ENCODE results near the gene UGT1A8. TPM values are rescaled to one million over a fixed set of nuclear protein-coding genes. Genes with fewer than 3 reads are reported as not detected.

Gene UGT1A8
- total RNA-seq, 1 experiment from 2014 or later, result not detected

- no TSS peak for BruUV-seq (replicated peaks)
- Mint-ChIP-seq H3K9me3 (ENCODE audit: unreplicated experiment) (peaks cover 5% of the 10 kb centered on the region), H3K36me3 (ENCODE audit: insufficient read depth, unreplicated experiment) (peaks cover 7% of the 10 kb centered on the region), H3K4me3 (ENCODE audit: unreplicated experiment) (no peak overlapping the region), H3K27me3 (ENCODE audit: insufficient read depth, unreplicated experiment) (no peaks in the 10 kb centered on the region), H3K27ac (ENCODE audit: low read depth, unreplicated experiment) (no peak overlapping the region), H3K4me1 (ENCODE audit: insufficient read depth, unreplicated experiment) (peaks cover 26% of the 10 kb centered on the region)
- TF ChIP-seq CTCF (IDR thresholded peaks at IDR 0.05; ENCODE audit: unreplicated experiment), result no peak
- ChIA-PET CTCF (no interaction called here), POLR2A (interaction anchor here (0.7 to 5.2 kb wide), 4 partner anchors 18 to 219 kb away, joined by 3 to 91 read pairs (median 3); partner anchors contain the start of gene UGT1A6)
- no peak for DNase-seq (ENCODE audit: unreplicated experiment)
- intact Hi-C loops (cut with micrococcal nuclease), result no loop called here
These were observed 91.5 kb downstream of the UGT1A8 start for GRCh38 chr2:233708942-233709341.

- ChIA-PET POLR2A (interaction anchor here (1.0 to 1.4 kb wide), 4 partner anchors 21 to 218 kb away, joined by 3 to 7 read pairs (median 4); no protein-coding TSS in a partner anchor), CTCF (interaction anchor here (0.6 to 2.8 kb wide), 21 partner anchors 20 to 266 kb away, joined by 3 to 18 read pairs (median 4); partner anchors contain the start of genes UGT1A1, UGT1A6 and USP40)
- BruUV-seq (replicated peaks), result no TSS peak
- Mint-ChIP-seq H3K4me1 (ENCODE audit: insufficient read depth, unreplicated experiment) (peaks cover 31% of the 10 kb centered on the region), H3K4me3 (ENCODE audit: unreplicated experiment) (no peak overlapping the region), H3K9me3 (ENCODE audit: unreplicated experiment) (no peaks in the 10 kb centered on the region), H3K27me3 (ENCODE audit: insufficient read depth, unreplicated experiment) (no peaks in the 10 kb centered on the region), H3K36me3 (ENCODE audit: insufficient read depth, unreplicated experiment) (peaks cover 7% of the 10 kb centered on the region), H3K27ac (ENCODE audit: low read depth, unreplicated experiment) (no peak overlapping the region)
- DNase-seq (ENCODE audit: unreplicated experiment), result peak; percentile 86
- peak; percentile 89 for TF ChIP-seq CTCF (IDR thresholded peaks at IDR 0.05; ENCODE audit: unreplicated experiment)
- intact Hi-C loops (cut with micrococcal nuclease), result loop anchor here (2.0 to 5.0 kb wide), 4 partner anchors 145 to 307 kb away; partner anchors contain the start of gene USP40
These were observed 94.0 kb downstream of the UGT1A8 start for GRCh38 chr2:233711312-233712008.

GRCh38 chr2:233712611-233713261, 95.3 kb downstream of the UGT1A8 start, which contains the start of gene UGT1A5:
Gene UGT1A5, plus strand, starts transcription at chr2:233712907. Its CDS starts 85 bp downstream, at chr2:233712992.
- BruUV-seq (replicated peaks), result no TSS peak

More at GRCh38 chr2:233712611-233713261, 95.3 kb downstream of the UGT1A8 start, which contains the start of gene UGT1A5:
- no peaks in the 10 kb centered on the region for H3K9me3 Mint-ChIP-seq (ENCODE audit: unreplicated experiment)
- no peak for TF ChIP-seq CTCF (IDR thresholded peaks at IDR 0.05; ENCODE audit: unreplicated experiment)
- H3K4me3 Mint-ChIP-seq (ENCODE audit: unreplicated experiment), result no peak within 1 kb of the TSS
- no peaks in the 10 kb centered on the region for H3K27me3 Mint-ChIP-seq (ENCODE audit: insufficient read depth, unreplicated experiment)
- ChIA-PET POLR2A (interaction anchor here (0.7 to 1.0 kb wide), 3 partner anchors 22 to 220 kb away, joined by 3 read pairs; no protein-coding TSS in a partner anchor), CTCF (interaction anchor here (0.6 to 2.8 kb wide), 12 partner anchors 17 to 264 kb away, joined by 3 to 18 read pairs (median 4); partner anchors contain the start of genes UGT1A1, UGT1A6 and USP40)
- intact Hi-C loops (cut with micrococcal nuclease), result loop anchor here (5.0 kb wide), 2 partner anchors 215 to 225 kb away; no protein-coding TSS in a partner anchor
- no peak within 1 kb of the TSS for H3K27ac Mint-ChIP-seq (ENCODE audit: low read depth, unreplicated experiment)
- H3K4me1 Mint-ChIP-seq (ENCODE audit: insufficient read depth, unreplicated experiment), result peaks cover 19% of the 10 kb centered on the region
- DNase-seq (ENCODE audit: unreplicated experiment), result no peak
- peaks cover 7% of the 10 kb centered on the region for H3K36me3 Mint-ChIP-seq (ENCODE audit: insufficient read depth, unreplicated experiment)
